ENCODE results near the gene OAF. TPM values are rescaled to one million over a fixed set of nuclear protein-coding genes. Genes with fewer than 3 reads are reported as not detected.
A peak's percentile ranks its signal among the peaks of the same experiment; 100 is the strongest.
"Not testable (repeated sequence)": the region's sequence is repeated elsewhere in the genome, so short reads cannot be mapped to it uniquely, and the experiment has no call there.

The OAF gene
- total RNA-seq, 1 donor from 2014 or later, result 40.2 TPM

DNA sequence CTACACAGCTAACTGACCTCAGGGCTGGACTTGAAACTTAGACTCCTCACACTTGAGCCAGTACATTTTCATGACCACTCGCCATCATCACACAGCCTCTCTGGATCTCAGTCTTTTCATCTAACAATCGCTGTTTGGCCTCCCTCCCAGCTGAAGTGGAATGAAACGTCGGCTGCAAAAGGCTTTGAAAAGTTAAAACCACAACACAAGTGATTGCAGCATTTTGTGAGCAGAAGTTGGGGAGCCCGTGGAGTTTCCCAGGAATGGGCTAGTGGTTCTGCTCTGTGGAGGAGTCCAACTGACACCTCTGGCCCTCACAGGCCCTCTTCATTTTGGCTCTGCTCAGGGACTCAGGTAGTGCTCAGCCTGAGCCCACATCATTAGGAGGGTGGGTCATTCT, 37.0 kb upstream of the OAF start:
- Mint-ChIP-seq H3K4me1 (peaks cover 28% of the 10 kb centered on the region), H3K27me3 (ENCODE audit: low read depth) (peaks cover 12% of the 10 kb centered on the region), H3K4me3 (no peak overlapping the region), H3K36me3 (ENCODE audit: low read depth) (peaks cover 2% of the 10 kb centered on the region), H3K27ac (ENCODE audit: unreplicated experiment) (no peak overlapping the region), H3K9me3 (peaks cover 4% of the 10 kb centered on the region)
- DNase-seq (ENCODE audit: low read depth, low spot score), result no peak
- TF ChIP-seq, protein P1, sequence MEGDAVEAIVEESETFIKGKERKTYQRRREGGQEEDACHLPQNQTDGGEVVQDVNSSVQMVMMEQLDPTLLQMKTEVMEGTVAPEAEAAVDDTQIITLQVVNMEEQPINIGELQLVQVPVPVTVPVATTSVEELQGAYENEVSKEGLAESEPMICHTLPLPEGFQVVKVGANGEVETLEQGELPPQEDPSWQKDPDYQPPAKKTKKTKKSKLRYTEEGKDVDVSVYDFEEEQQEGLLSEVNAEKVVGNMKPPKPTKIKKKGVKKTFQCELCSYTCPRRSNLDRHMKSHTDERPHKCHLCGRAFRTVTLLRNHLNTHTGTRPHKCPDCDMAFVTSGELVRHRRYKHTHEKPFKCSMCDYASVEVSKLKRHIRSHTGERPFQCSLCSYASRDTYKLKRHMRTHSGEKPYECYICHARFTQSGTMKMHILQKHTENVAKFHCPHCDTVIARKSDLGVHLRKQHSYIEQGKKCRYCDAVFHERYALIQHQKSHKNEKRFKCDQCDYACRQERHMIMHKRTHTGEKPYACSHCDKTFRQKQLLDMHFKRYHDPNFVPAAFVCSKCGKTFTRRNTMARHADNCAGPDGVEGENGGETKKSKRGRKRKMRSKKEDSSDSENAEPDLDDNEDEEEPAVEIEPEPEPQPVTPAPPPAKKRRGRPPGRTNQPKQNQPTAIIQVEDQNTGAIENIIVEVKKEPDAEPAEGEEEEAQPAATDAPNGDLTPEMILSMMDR (conservative IDR thresholded peaks at IDR 0.05), result no peak

DNA sequence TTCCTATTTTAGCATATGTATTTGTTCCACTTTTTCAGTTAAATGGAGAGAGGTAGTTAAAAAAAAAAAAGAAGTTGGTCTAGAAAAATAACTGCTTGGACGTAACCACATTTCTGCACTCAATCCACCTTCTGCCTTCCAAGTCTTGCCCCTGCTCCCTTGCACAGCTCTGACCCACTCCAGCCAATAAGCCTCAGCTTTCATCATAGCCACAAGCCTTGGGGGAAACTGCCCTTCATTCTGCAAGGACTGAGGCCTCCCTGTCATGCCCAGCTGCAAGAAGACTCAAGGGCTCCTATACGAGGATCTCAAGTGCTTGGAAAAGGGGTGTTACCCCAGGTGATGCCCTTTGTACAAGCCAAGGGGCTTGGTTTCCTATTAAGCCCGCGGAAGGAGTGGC, 36.0 kb upstream of the OAF start:
- Mint-ChIP-seq H3K36me3 (ENCODE audit: low read depth) (peaks cover 2% of the 10 kb centered on the region), H3K27ac (ENCODE audit: unreplicated experiment) (no peak overlapping the region), H3K9me3 (peaks cover 4% of the 10 kb centered on the region), H3K27me3 (ENCODE audit: low read depth) (peaks cover 11% of the 10 kb centered on the region), H3K4me3 (no peak overlapping the region), H3K4me1 (peaks cover 37% of the 10 kb centered on the region)
- TF ChIP-seq, protein P1 (conservative IDR thresholded peaks at IDR 0.05), result no peak
- no peak for DNase-seq (ENCODE audit: low read depth, low spot score)

DNA sequence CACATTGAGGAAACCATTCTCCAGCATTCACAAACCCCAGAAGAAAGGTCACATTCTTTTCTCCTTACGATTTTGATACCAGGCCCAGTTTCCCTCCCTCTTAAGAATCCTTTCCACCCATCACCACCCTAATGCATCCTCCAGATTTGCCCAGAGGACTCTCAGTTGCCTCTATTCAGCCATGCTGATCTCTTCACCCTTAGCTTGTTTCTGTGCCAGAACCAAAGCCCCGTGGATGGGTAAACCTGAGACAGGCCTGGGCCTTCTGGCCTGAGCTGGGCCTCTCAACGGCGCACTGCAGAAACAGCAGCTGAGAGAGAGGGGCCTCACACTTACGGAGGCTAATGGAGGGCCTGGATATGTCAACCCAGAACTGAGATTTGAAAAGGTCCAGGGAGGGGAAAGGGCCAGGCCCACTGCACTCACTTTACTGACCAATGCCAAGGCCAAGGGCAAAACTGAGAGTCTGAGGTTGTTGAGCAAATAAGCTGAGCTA, 32.2 kb upstream of the OAF start:
- Mint-ChIP-seq H3K4me1 (peaks cover 58% of the 10 kb centered on the region), H3K27me3 (ENCODE audit: low read depth) (peaks cover 4% of the 10 kb centered on the region)

DNA sequence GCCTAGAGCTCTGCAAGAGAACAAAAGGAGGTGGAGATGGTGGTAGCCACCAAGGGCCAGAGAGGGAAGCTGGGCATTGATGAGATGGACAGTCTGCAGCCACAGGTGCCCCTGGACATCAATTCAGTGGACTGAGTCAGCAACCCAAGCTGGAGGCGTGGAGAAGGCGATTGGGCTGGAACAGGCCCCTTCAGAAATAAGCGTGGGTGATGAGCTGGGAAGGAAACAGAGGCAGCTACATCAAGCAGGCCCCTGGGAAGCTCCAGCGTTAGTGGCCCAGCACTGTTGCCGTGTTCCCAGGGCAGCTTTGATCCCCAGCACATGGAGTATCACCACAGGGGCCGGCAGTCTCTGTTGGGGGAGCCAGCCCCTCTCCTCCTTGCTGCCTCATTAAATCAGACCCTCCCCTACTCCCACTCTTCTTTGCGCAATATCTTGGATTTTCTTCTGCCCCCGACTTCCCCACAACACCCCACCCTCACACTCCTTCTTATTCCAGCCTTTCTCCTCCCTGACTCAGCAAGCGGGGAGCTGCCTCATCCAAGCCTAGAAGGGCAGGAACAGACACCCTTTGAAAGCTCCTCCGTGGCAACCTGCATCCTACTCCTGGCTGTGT, 31.7 kb upstream of the OAF start:
- H3K9me3 Mint-ChIP-seq, result peaks cover 4% of the 10 kb centered on the region
- no peak for DNase-seq (ENCODE audit: low read depth, low spot score)

More for the DNA sequence above, 32.2 kb upstream of the OAF start:
- DNase-seq (ENCODE audit: low read depth, low spot score), result no peak
- H3K4me3 Mint-ChIP-seq, result no peak overlapping the region
- H3K36me3 Mint-ChIP-seq (ENCODE audit: low read depth), result peaks cover 2% of the 10 kb centered on the region
- TF ChIP-seq, protein P1 (conservative IDR thresholded peaks at IDR 0.05), result no peak
- H3K9me3 Mint-ChIP-seq, result peaks cover 4% of the 10 kb centered on the region
- no peak overlapping the region for H3K27ac Mint-ChIP-seq (ENCODE audit: unreplicated experiment)

DNA sequence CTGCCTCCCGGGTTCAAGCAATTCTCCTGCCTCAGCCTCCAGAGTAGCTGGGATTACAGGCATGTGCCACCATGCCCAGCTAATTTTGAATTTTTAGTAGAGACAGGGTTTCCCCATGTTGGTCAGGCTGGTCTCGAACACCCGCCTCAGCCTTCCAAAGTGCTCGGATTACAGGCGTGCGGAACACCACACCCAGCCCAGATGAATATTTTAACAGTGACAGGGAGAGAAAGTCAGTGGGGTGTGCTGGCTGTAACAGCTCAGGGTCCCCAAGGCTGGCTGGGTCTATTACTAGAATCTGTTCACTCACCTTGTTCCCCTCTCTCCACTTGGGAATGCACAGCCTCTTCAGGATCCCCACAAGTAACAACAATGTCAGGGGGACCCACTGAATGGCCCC, 30.8 kb upstream of the OAF start:
- Mint-ChIP-seq H3K27ac (ENCODE audit: unreplicated experiment) (peak overlapping the region; percentile 93), H3K4me3 (peak overlapping the region; percentile 62), H3K4me1 (peaks cover 72% of the 10 kb centered on the region)
- H3K27me3 Mint-ChIP-seq (ENCODE audit: low read depth); H3K36me3 Mint-ChIP-seq (ENCODE audit: low read depth); DNase-seq (ENCODE audit: low read depth, low spot score); H3K9me3 Mint-ChIP-seq: not testable (repeated sequence)

More for the DNA sequence above, 31.7 kb upstream of the OAF start:
- Mint-ChIP-seq H3K27me3 (ENCODE audit: low read depth) (peaks cover 4% of the 10 kb centered on the region), H3K36me3 (ENCODE audit: low read depth) (peaks cover 2% of the 10 kb centered on the region), H3K27ac (ENCODE audit: unreplicated experiment) (no peak overlapping the region), H3K4me1 (peaks cover 63% of the 10 kb centered on the region), H3K4me3 (no peak overlapping the region)
- TF ChIP-seq, protein P1 (conservative IDR thresholded peaks at IDR 0.05), result no peak

DNA sequence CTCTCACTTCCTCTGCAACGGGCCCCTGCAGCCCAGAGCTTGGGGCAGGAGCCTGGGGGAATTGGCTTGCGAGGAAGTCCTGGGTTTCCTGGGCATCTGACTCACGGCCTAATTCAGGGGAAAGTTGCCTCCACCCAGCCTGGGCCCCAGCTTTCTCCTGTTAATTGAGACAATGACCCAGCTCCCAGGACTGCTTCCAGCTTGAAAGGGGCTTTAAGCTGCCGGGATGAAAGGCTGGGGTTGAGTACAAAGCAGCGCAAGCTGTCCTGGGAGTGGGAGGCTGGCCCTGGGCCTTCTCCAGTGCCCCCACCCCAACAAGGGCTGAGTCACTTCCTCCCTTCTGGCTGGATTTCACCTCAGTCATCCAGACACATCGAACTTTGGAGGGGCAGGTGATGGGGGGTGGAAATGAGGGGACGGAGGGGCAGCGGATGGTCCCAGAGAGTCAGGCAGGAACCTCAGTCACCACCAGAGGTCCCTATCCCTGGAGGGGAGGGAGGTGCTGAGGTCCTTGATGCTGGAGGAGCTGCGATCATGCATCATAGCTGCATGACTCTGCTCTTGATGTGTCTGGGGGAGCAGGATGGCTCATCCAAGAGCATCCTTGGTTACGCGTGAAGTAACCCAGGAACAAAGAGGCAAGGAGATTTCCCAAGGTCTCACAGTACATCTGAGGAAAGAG, 30.1 kb upstream of the OAF start:
- peaks cover 2% of the 10 kb centered on the region for H3K36me3 Mint-ChIP-seq (ENCODE audit: low read depth)
- peaks cover 4% of the 10 kb centered on the region for H3K9me3 Mint-ChIP-seq
- no peak for DNase-seq (ENCODE audit: low read depth, low spot score)
- TF ChIP-seq, protein P1 (conservative IDR thresholded peaks at IDR 0.05), result no peak
- H3K27me3 Mint-ChIP-seq (ENCODE audit: low read depth), result peaks cover 4% of the 10 kb centered on the region
- peak overlapping the region; percentile 69 for H3K27ac Mint-ChIP-seq (ENCODE audit: unreplicated experiment)
- peak overlapping the region; percentile 62 for H3K4me3 Mint-ChIP-seq
- H3K4me1 Mint-ChIP-seq, result peaks cover 78% of the 10 kb centered on the region

Measured in neural crest cell (in vitro differentiated cells).